ENCODE data around the gene LPAR3. TPM values are rescaled to one million over a fixed set of nuclear protein-coding genes. Genes with fewer than 3 reads are reported as not detected.

LPAR3 gene
- polyA plus RNA-seq, 2 donors = 4.0 to 5.2 TPM

Other genes with a start within 250 kb of the LPAR3 start
- 1 to 10 TPM; 3.4 to 4.2 TPM for gene SSX2IP, start 202.7 kb downstream of the LPAR3 start, polyA plus RNA-seq
- 1 to 10 TPM in 1 of 2 donors, under 1 TPM in 1; 0.79 to 1.4 TPM for gene MCOLN2, start 103.9 kb upstream of the LPAR3 start, polyA plus RNA-seq
- gene MCOLN3, start 155.3 kb upstream of the LPAR3 start, polyA plus RNA-seq = under 1 TPM; 0.41 to 0.51 TPM

Measured in esophagus (tissue), 2 donors.